Hematopoietic multipotent progenitor cell treated with erythropoietin and hydrocortisone succinate and interleukin-3 and kit ligand, for 4 days (in vitro differentiated cells): ENCODE data around the gene CTSF.
"Not testable (repeated sequence)": the region's sequence is repeated elsewhere in the genome, so short reads cannot be mapped to it uniquely, and the experiment has no call there.

Experiments used
- DNase-seq: peaks from one replicate; pipeline ENCODE4 v3.0.0-alpha.2; 2015

The CTSF gene

GRCh38 chr11:66589315-66589714 lies 20.9 kb upstream of the CTSF start:
- not testable (repeated sequence) for DNase-seq

GRCh38 chr11:66586136-66586535 lies 17.7 kb upstream of the CTSF start:
- DNase-seq, result no peak

GRCh38 chr11:66585447-66585846 lies 17.0 kb upstream of the CTSF start:
- not testable (repeated sequence) for DNase-seq

- not testable (repeated sequence) for DNase-seq
Measured at GRCh38 chr11:66582565-66583147, 14.2 kb upstream of the CTSF start.

- no peak for DNase-seq
Measured at GRCh38 chr11:66581261-66581660, 12.9 kb upstream of the CTSF start.

GRCh38 chr11:66580803-66581202 lies 12.4 kb upstream of the CTSF start:
- no peak for DNase-seq

GRCh38 chr11:66579017-66579606 lies 10.7 kb upstream of the CTSF start:
- DNase-seq, result peak; percentile 75

GRCh38 chr11:66570850-66571180 lies 2.4 kb upstream of the CTSF start:
- DNase-seq, result no peak

GRCh38 chr11:66570079-66570849 lies 1.9 kb upstream of the CTSF start:
- no peak for DNase-seq

- DNase-seq, result no peak
Measured at GRCh38 chr11:66569076-66569475, 670 bp upstream of the CTSF start.

- DNase-seq, result no peak
Measured at GRCh38 chr11:66567787-66568123, 651 bp downstream of the CTSF start.

GRCh38 chr11:66566221-66566620 lies 2.2 kb downstream of the CTSF start:
- no peak for DNase-seq

- no peak for DNase-seq
Measured at GRCh38 chr11:66564984-66565383, 3.4 kb downstream of the CTSF start.

GRCh38 chr11:66564538-66564937 lies 3.9 kb downstream of the CTSF start:
- no peak for DNase-seq

- no peak for DNase-seq
Measured at GRCh38 chr11:66563832-66564231, 4.6 kb downstream of the CTSF start.

GRCh38 chr11:66562907-66563583 lies 5.4 kb downstream of the CTSF start:
- no peak for DNase-seq

- no peak for DNase-seq
Measured at GRCh38 chr11:66562275-66562674, 6.1 kb downstream of the CTSF start.

- no peak for DNase-seq
Measured at GRCh38 chr11:66561975-66562248, 6.5 kb downstream of the CTSF start.

- no peak for DNase-seq
Measured at GRCh38 chr11:66561178-66561974, 7.0 kb downstream of the CTSF start.

- no peak for DNase-seq
Measured at GRCh38 chr11:66559866-66560676, 8.3 kb downstream of the CTSF start.

GRCh38 chr11:66559142-66559865 lies 9.1 kb downstream of the CTSF start:
- peak; percentile 64 for DNase-seq
